Vagina (tissue), 2 donors: ENCODE measurements around the gene OR10V1.

Experiments
- POLR2A ChIP-seq, 2 donors: fragments of 450-650 bp; IDR thresholded peaks; one replicate each; pipeline ENCODE4 v1.6.1; 2017; ENCODE audit warnings: antibody characterized with exemption in 2 of 2, mild to moderate bottlenecking in 2 of 2, moderate library complexity in 2 of 2
- POLR2AphosphoS5 ChIP-seq, 2 donors: sonication (generic); formaldehyde crosslinking; IDR thresholded peaks; one replicate each; pipeline ENCODE4 v1.9.0; 2017; ENCODE audit warnings: antibody characterized with exemption in 2 of 2, mild to moderate bottlenecking in 2 of 2, low read depth in 1 of 2; ENCODE audit not compliant: insufficient read depth in 1 of 2
- TF ChIP-seq, protein P1 (sequence below), 3 experiments: fragments of 450-650 bp in 2 of 3; fragments of 200-600 bp in 1 of 3; sonication (generic) in 1 of 3; IDR thresholded peaks; one replicate each; pipeline ENCODE4 v1.5.1; 2017 to 2019; ENCODE audit warnings: antibody characterized with exemption in 3 of 3, mild to moderate bottlenecking in 2 of 3, moderate library complexity in 2 of 3

- TF ChIP-seq, protein P1, sequence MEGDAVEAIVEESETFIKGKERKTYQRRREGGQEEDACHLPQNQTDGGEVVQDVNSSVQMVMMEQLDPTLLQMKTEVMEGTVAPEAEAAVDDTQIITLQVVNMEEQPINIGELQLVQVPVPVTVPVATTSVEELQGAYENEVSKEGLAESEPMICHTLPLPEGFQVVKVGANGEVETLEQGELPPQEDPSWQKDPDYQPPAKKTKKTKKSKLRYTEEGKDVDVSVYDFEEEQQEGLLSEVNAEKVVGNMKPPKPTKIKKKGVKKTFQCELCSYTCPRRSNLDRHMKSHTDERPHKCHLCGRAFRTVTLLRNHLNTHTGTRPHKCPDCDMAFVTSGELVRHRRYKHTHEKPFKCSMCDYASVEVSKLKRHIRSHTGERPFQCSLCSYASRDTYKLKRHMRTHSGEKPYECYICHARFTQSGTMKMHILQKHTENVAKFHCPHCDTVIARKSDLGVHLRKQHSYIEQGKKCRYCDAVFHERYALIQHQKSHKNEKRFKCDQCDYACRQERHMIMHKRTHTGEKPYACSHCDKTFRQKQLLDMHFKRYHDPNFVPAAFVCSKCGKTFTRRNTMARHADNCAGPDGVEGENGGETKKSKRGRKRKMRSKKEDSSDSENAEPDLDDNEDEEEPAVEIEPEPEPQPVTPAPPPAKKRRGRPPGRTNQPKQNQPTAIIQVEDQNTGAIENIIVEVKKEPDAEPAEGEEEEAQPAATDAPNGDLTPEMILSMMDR (IDR thresholded peaks at IDR 0.05) = no peak
- TF ChIP-seq POLR2A (IDR thresholded peaks at IDR 0.05) (peak in 1 of 2 donors; percentile 58), POLR2AphosphoS5 (IDR thresholded peaks at IDR 0.05; ENCODE audit: insufficient read depth in 1 of 2, low read depth in 1 of 2) (no peak)
Observed at GRCh38 chr11:59754859-59755700, 41.4 kb upstream of the OR10V1 start, which contains the start of gene STX3.
